HepG2 (cell line): Measurements from ENCODE around the gene POC1A. TPM values are rescaled to one million over a fixed set of nuclear protein-coding genes. Genes with fewer than 3 reads are reported as not detected.

ENCODE experiments used
- ATAC-seq: fragments of 200-7000 bp; cut with Tn5 transposase; 3 replicates; pipeline ENCODE4 v1.9.1; 2020; ENCODE audit warnings: mild to moderate bottlenecking, moderate library complexity
- BruUV-seq: library from RNA; stranded (reverse); fragments of 400-500 nt; replicated peaks from 2 replicates; lab custom pipeline; 2021; lab: Mats Ljungman, UMichigan
- CTCF ChIA-PET: fragments of 300-600 bp; formaldehyde crosslinking; extraction: SDS; loops from one replicate; lab custom pipeline; 2021; ENCODE audit warnings: low total read pairs, inconsistent platforms, low intra/inter-chr PET ratio; lab: Yijun Ruan, JAX
- POLR2A ChIA-PET: fragments of 350-600 bp; sonication (Branson Sonifier 250); formaldehyde crosslinking; loops from one replicate; lab custom pipeline; 2020; ENCODE audit warnings: antibody characterized with exemption, inconsistent platforms; lab: Yijun Ruan, JAX
- DNase-seq: peaks from one replicate; pipeline ENCODE4 v3.0.0-alpha.2; 2015; ENCODE audit warnings: low spot score
- FAIRE-seq: peaks from 3 replicates; lab custom pipeline; 2011; peaks lifted over from hg19 to GRCh38; lab: Jason Lieb, UNC
- H2AFZ ChIP-seq: one replicate; pipeline ENCODE4 v1.6.1; 2011; ENCODE audit warnings: low read length, inconsistent platforms
- H3K27ac ChIP-seq: fragments of 300-600 bp; 3 replicates; pipeline ENCODE4 v1.8.0; 2011; ENCODE audit warnings: mixed run types, mild to moderate bottlenecking, mixed read lengths, low read length, inconsistent platforms; ENCODE audit not compliant: insufficient read depth; ENCODE audit errors: extremely low read length
- H3K27me3 ChIP-seq, 2 experiments: fragments of 200-600 bp in 1 of 2; 2 replicates in 1 of 2; 3 replicates in 1 of 2; pipeline versions ENCODE4 v1.6.0 to v1.8.0; 2011; ENCODE audit warnings: low read length in 2 of 2, mild to moderate bottlenecking in 2 of 2, moderate library complexity in 2 of 2, inconsistent platforms in 1 of 2; ENCODE audit not compliant: insufficient read depth in 2 of 2, control insufficient read depth in 1 of 2
- H3K36me3 ChIP-seq, 2 experiments: fragments of 200-600 bp in 1 of 2; replicated peaks in 1 of 2; 2 replicates in 1 of 2; 3 replicates in 1 of 2; pipeline versions ENCODE4 v1.5.1 to v1.8.0; 2011; ENCODE audit warnings: low read length in 2 of 2, inconsistent platforms in 1 of 2; ENCODE audit not compliant: insufficient read depth in 2 of 2, control insufficient read depth in 1 of 2
- H3K4me1 ChIP-seq: 2 replicates; pipeline ENCODE4 v1.5.1; 2012; ENCODE audit warnings: low read length, inconsistent platforms; ENCODE audit not compliant: insufficient read depth
- H3K4me2 ChIP-seq: 2 replicates; pipeline ENCODE4 v1.6.0; 2011; ENCODE audit warnings: low read depth, low read length, inconsistent platforms
- H3K4me3 ChIP-seq, 3 experiments: fragments of 200-600 bp in 1 of 3; sonication (generic), shearing (Covaris generic) in 1 of 3; replicated peaks in 1 of 3; 2 replicates each; pipeline ENCODE4 v1.5.1; 2011 to 2016; ENCODE audit warnings: low read length in 3 of 3, inconsistent platforms in 2 of 3, low read depth in 2 of 3, mild to moderate bottlenecking in 2 of 3, control low read depth in 1 of 3, mixed read lengths in 1 of 3; ENCODE audit not compliant: insufficient read depth in 1 of 3
- H3K79me2 ChIP-seq: one replicate; pipeline ENCODE4 v1.6.1; 2011; ENCODE audit warnings: low read length, inconsistent platforms; ENCODE audit not compliant: insufficient read depth
- H3K9ac ChIP-seq: 2 replicates; pipeline ENCODE4 v1.6.0; 2011; ENCODE audit warnings: mild to moderate bottlenecking, low read depth, low read length, inconsistent platforms; ENCODE audit not compliant: insufficient read depth
- H3K9me3 ChIP-seq: 2 replicates; pipeline ENCODE4 v1.5.1; 2012; ENCODE audit warnings: mild to moderate bottlenecking, low read length
- H4K20me1 ChIP-seq: 2 replicates; pipeline ENCODE4 v1.6.0; 2011; ENCODE audit warnings: inconsistent platforms, mild to moderate bottlenecking, low read length, moderate library complexity; ENCODE audit not compliant: insufficient read depth
- E2F1 ChIP-seq: sonication (generic); formaldehyde crosslinking; IDR thresholded peaks from 2 replicates; pipeline ENCODE4 v1.5.0; 2020; ENCODE audit warnings: missing genetic modification reagents
- HMG20B ChIP-seq: conservative IDR thresholded peaks from 2 replicates; pipeline ENCODE4 v1.6.1; 2016; ENCODE audit warnings: missing genetic modification reagents, missing compliant biosample characterization
- MTA3 ChIP-seq: sonication (generic); formaldehyde crosslinking; IDR thresholded peaks from 2 replicates; pipeline ENCODE4 v1.4.0; 2020; ENCODE audit warnings: missing genetic modification reagents
- NFAT5 ChIP-seq: sonication (generic); formaldehyde crosslinking; IDR thresholded peaks from 2 replicates; pipeline ENCODE4 v1.4.0; 2020; ENCODE audit warnings: missing genetic modification reagents
- NFE2L1 ChIP-seq: sonication (generic); formaldehyde crosslinking; IDR thresholded peaks from 2 replicates; pipeline ENCODE4 v1.4.0; 2020; ENCODE audit warnings: missing genetic modification reagents, mild to moderate bottlenecking, borderline replicate concordance
- NFYC ChIP-seq: IDR thresholded peaks from 2 replicates; pipeline ENCODE4 v1.6.1; 2016; ENCODE audit warnings: missing genetic modification reagents, missing compliant biosample characterization
- PBX2 ChIP-seq: IDR thresholded peaks from 2 replicates; pipeline ENCODE4 v1.6.1; 2016; ENCODE audit warnings: control low read depth
- POGZ ChIP-seq: sonication (generic); formaldehyde crosslinking; IDR thresholded peaks from 2 replicates; pipeline ENCODE4 v1.4.0; 2020; ENCODE audit warnings: mild to moderate bottlenecking, missing genetic modification reagents
- RFXAP ChIP-seq: sonication (generic); formaldehyde crosslinking; IDR thresholded peaks from 2 replicates; pipeline ENCODE4 v1.4.0; 2020; ENCODE audit warnings: missing genetic modification reagents, borderline replicate concordance
- TOE1 ChIP-seq: sonication (generic); formaldehyde crosslinking; IDR thresholded peaks from 2 replicates; pipeline ENCODE4 v1.4.0; 2020; ENCODE audit warnings: mild to moderate bottlenecking, missing genetic modification reagents
- ZFX ChIP-seq: sonication (generic); formaldehyde crosslinking; IDR thresholded peaks from 2 replicates; pipeline ENCODE4 v1.4.0; 2020; ENCODE audit warnings: mild to moderate bottlenecking, low read depth, missing genetic modification reagents, moderate library complexity
- ZKSCAN5 ChIP-seq: sonication (generic); formaldehyde crosslinking; IDR thresholded peaks from 2 replicates; pipeline ENCODE4 v1.5.1; 2020; ENCODE audit warnings: mild to moderate bottlenecking, missing genetic modification reagents
- ZNF484 ChIP-seq: sonication (generic); formaldehyde crosslinking; IDR thresholded peaks from 2 replicates; pipeline ENCODE4 v1.5.1; 2020; ENCODE audit warnings: mild to moderate bottlenecking, low read depth, missing genetic modification reagents, borderline replicate concordance
- ZNF564 ChIP-seq: sonication (generic); formaldehyde crosslinking; IDR thresholded peaks from 2 replicates; pipeline ENCODE4 v1.8.1; 2023; ENCODE audit warnings: mild to moderate bottlenecking, missing genetic modification reagents
- WGBS: methylation state at CpG from one replicate; pipeline ENCODE4 v1.1.6; 2017; ENCODE audit warnings: low lambda C conversion rate; 5-methylcytosine and 5-hydroxymethylcytosine counted together
- in situ Hi-C: cut with HindIII; loops from 2 replicates; pipeline ENCODE4 v1.10.0; 2017; ENCODE audit warnings: low pct_unique_long_range_greater_than_20kb; ENCODE audit not compliant: extremely low pct_ligation_motif_present
- intact Hi-C: fragments of 100-400 bp; cut with micrococcal nuclease; formaldehyde crosslinking; loops from one replicate; pipeline ENCODE4 v1.10.0; 2022; ENCODE audit not compliant: unreplicated experiment
- polyA plus RNA-seq, 8 experiments: library from polyadenylated mRNA; depleted of rRNA in 3 of 8; stranded (reverse) in 7 of 8; unstranded in 1 of 8; fragments of >200 nt; fragmentation: Illumina TruSeq in 4 of 8; extraction: Trizol in 4 of 8; gene quantifications; 2 replicates each; pipeline versions ENCODE4 v1.2.1 to v1.2.3, GENCODE V29; 2011 to 2016; ENCODE audit warnings: low read depth in 4 of 8, missing spikeins in 1 of 8, mixed read lengths in 1 of 8; ENCODE audit not compliant: insufficient read depth in 1 of 8
- total RNA-seq, 5 experiments: library from RNA; depleted of rRNA; stranded (reverse); fragments of >200 nt; fragmentation: Illumina TruSeq; extraction: Trizol; gene quantifications; 2 replicates each; pipeline ENCODE4 v1.2.3, GENCODE V29; 2016; ENCODE audit warnings: low read depth in 1 of 5

POC1A gene
- total and polyA plus RNA-seq, 2 of the 13 experiments (the other 11 are each of a cell fraction or from before 2014, with no cell fraction given) = 14.6 to 20.0 TPM

- TF ChIP-seq E2F1 (no peak), PBX2 (CRISPR knock-in tag) (no peak), POGZ (no peak), NFYC (CRISPR knock-in tag) (no peak)
Measured at GRCh38 chr3:52097851-52098507, 56.2 kb downstream of the POC1A start (continued).

GRCh38 chr3:52095990-52096775 lies 58.0 kb downstream of the POC1A start:
- Histone ChIP-seq H3K36me3 (peaks cover 0 to 39% of the 10 kb centered on the region in 2 experiments; a peak in 4 of 5 replicates), H3K4me1 (peaks cover 5% of the 10 kb centered on the region; the same call in 1 of the 2 replicates), H3K79me2 (no peaks in the 10 kb centered on the region), H4K20me1 (no peaks in the 10 kb centered on the region), H2AFZ (no peak overlapping the region), H3K4me3 (no peak overlapping the region), H3K4me2 (no peak overlapping the region), H3K27ac (no peak overlapping the region), H3K27me3 (no peaks in the 10 kb centered on the region), H3K9me3 (no peaks in the 10 kb centered on the region), H3K9ac (no peak overlapping the region)
- POLR2A ChIA-PET = no interaction called here
- CTCF ChIA-PET = no interaction called here
- BruUV-seq = no TSS peak
- WGBS = 93% methylated on average over 7 of the region's 8 CpGs
- in situ Hi-C loops = no loop called here
- FAIRE-seq (no peak), ATAC-seq (no peak), DNase-seq (no peak)
- intact Hi-C loops = no loop called here
- TF ChIP-seq NFE2L1 (CRISPR knock-in tag) = no peak
- no peak for TF ChIP-seq ZNF484
- no peak for TF ChIP-seq POGZ
- TF ChIP-seq RFXAP (CRISPR knock-in tag) = no peak
- TF ChIP-seq TOE1 = no peak
- no peak for TF ChIP-seq NFAT5 (CRISPR knock-in tag)
- TF ChIP-seq MTA3 (CRISPR knock-in tag) = no peak
- TF ChIP-seq ZNF564 (CRISPR knock-in tag) = no peak
- TF ChIP-seq ZFX = no peak
- no peak for TF ChIP-seq ZKSCAN5 (CRISPR knock-in tag)
- no peak for TF ChIP-seq HMG20B (CRISPR knock-in tag)
